NCI-H526 treated with DMSO at 0.1 percent for 48 hours (cell line): ENCODE results near the gene LGSN.
A peak's percentile ranks its signal among the peaks of the same experiment; 100 is the strongest.
"Not testable (repeated sequence)": the region's sequence is repeated elsewhere in the genome, so short reads cannot be mapped to it uniquely, and the experiment has no call there.

Experiments
- DNase-seq: peaks from one replicate; lab custom pipeline; 2025; lab: John Stamatoyannopoulos, UW

LGSN gene, protein sequence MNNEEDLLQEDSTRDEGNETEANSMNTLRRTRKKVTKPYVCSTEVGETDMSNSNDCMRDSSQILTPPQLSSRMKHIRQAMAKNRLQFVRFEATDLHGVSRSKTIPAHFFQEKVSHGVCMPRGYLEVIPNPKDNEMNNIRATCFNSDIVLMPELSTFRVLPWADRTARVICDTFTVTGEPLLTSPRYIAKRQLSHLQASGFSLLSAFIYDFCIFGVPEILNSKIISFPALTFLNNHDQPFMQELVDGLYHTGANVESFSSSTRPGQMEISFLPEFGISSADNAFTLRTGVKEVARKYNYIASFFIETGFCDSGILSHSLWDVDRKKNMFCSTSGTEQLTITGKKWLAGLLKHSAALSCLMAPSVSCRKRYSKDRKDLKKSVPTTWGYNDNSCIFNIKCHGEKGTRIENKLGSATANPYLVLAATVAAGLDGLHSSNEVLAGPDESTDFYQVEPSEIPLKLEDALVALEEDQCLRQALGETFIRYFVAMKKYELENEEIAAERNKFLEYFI

GRCh38 chr6:63319939-63320338 lies at the start of gene LGSN:
TSS of gene LGSN (minus strand) at chr6:63319983. CDS start at chr6:63319943, 40 bp downstream.
- no peak for DNase-seq

GRCh38 chr6:63368347-63368746 lies 48.6 kb upstream of the LGSN start:
- no peak for DNase-seq

GRCh38 chr6:63362500-63363120 lies 42.8 kb upstream of the LGSN start:
- DNase-seq, result not testable (repeated sequence)

DNA sequence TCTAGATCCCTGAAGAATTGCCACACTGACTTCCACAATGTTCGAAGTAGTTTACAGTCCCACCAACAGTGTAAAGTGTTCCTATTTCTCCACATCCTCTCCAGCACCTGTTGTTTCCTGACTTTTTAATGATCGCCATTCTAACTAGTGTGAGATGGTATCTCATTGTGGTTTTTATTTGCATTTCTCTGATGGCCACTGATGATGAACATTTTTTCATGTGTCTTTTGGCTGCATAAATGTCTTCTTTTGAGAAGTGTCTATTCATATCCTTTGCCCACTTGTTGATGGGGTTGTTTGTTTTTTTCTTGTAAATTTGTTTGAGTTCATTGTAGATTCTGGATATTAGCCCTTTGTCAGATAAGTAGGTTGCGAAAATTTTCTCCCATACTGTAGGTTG lies 37.6 kb upstream of the LGSN start:
- not testable (repeated sequence) for DNase-seq

DNA sequence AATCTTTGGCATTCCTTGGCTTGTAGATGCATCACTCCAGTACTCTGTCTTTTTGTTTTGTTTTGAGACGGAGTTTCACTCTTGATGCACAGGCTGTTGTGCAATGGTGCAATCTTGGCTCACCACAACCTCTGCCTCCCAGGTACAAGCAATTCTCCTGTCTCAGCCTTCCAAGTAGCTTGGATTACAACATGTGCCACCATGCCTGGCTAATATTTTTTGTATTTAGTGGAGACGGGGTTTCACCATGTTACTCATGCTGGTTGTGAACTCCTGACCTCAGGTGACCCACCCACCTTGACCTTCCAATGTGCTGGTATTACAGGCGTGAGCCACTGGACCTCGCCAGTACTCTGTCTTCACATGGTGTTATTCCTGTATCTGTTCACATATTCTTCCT lies 35.8 kb upstream of the LGSN start:
- DNase-seq, result no peak

DNA sequence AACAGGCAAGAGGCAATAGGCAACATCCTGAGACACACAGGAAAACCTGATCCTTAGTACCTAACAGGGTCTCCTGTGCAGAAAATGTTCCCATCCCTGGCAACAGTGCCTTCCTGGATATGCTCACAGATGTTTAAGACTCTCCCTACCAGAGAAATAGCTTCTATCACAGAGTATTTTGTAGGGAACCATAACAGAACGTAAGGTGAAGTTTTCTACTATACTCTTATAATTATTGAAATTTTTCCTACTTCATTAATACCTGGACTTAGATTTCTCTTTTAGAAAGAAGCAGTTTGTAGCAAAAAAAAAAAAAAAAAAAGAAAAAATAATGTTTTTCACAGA lies 33.5 kb upstream of the LGSN start:
- no peak for DNase-seq

GRCh38 chr6:63352544-63353285 lies 32.9 kb upstream of the LGSN start:
- no peak for DNase-seq

DNA sequence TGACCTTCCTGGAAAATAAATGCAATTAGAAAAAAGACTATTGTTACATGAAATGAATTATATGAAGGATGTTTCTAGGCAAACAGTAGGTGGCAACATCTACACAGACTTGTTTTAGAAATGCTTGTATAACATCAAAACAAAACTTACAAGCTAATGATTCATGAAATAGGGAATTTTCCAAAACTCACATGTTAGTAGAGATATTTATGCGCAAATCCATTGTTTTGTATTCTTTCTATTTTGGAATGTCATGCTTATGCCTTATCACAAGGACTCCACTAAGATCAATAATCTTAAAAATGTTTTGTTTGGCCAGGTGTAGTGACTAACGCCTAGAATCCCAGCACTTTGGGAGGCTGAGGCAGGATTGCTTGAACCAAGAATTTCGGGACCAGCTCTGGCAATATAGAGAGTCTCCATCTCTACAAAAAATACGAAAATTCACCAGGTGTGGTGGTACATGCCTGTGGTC lies 32.3 kb upstream of the LGSN start:
- peak; percentile 12 for DNase-seq

DNA sequence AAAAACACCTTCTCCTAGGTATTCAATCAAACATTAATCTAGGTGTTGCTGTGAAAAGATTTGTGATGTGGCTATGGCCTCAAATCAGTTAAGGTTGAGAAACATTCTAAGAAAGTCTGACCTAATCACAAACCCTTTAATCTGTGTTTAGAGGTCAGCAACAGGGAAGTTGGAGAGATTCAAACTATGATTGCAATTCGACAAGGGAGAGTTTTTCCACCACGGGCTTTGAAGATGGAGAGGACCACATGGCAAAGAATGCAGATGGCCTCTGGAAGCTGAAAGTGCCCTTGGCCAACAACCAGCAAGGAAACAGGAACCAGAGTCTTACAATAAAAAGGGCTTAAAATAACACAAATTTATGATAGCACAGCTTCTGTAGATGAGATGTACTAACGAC lies 29.6 kb upstream of the LGSN start:
- no peak for DNase-seq

DNA sequence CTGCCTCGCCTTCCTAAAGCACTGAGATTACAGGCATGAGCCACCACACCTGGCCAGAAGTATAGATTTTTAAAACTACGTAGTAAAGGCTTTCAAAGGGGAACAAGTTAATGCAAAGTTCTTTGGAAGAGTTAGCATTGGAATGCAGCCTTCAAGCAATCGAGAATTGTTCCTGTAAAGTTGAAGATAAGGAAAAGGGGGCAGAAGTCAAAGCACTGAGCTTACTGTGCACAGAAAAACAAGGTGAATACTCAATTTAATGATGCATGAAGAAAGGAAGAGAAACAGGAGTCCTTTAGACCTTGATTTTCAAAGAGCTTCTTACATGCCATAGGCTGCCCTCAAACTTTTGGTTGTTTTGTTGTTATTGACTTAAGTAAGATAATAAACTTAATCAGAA lies 29.1 kb upstream of the LGSN start:
- DNase-seq, result no peak

DNA sequence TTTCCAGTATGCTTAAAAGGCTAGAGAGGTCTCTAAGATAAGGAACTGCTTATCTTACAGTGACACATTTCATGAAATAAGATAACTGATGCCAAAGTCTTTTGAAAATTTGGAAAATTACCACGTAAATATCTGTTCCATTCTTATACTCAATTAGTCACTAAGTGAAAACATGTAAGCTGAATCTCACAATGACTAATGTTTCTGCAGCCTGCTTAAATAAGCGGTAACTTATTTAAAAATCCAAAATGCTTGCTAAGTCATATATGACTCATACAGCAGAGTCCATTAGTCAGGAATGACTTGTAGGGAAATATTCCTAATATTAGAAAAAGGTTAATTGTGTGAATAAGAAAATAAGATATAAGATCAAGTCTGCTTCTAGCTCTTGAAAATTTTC lies 27.8 kb upstream of the LGSN start:
- no peak for DNase-seq

DNA sequence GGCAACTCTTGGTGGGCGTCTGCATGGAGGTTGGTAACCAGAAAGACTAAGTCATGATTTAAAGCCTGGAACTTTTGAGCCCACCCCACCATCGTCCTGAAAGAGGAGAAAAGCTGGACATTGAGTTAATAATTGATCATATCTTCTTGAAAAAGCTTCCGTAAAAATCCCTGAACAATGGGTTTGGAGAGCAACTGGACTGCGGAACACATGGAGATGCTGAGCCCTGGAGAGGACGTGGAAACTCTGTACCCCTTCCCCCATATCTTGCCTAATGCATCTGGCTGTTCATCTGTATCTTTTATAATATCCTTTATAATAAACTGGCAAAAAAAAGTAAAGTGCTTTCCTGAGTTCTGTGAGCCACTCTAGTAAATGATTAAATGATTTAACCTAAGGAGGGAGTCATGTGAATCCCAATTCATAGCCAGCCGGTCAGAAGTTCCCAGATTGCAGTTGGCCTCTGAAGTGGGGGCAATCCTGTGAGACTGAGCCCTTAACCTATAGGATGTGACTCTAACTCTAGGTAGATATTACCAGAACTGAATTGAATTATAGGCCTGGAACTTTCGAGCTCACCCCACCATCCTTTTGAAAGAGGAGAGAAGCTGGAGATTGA lies 26.5 kb upstream of the LGSN start:
- DNase-seq, result no peak

- DNase-seq, result no peak
These were observed 20.6 kb upstream of the LGSN start for GRCh38 chr6:63340351-63340750.

GRCh38 chr6:63334652-63335051 lies 14.9 kb upstream of the LGSN start:
- DNase-seq, result not testable (repeated sequence)

DNA sequence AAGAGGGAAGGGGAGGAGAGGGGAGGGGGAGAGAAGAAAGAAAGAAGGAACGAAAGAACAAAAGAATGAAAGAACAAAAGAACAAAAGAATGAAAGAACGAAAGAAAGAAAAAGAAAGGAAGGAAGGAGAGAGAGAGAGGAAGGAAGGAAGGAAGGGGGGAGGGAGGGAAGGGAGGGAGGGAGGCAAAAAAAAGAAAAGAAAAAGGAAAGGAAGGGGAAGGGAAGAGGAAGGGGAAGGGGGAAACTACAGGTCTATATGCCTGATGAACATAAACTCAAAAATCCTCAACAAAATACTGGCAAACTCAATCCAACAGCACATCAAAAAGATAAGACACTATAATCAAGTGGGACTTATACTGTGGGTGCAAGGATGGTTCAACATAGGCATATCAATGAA lies 13.7 kb upstream of the LGSN start:
- no peak for DNase-seq

- not testable (repeated sequence) for DNase-seq
These were observed 6.8 kb upstream of the LGSN start for GRCh38 chr6:63326630-63327029.

- no peak for DNase-seq
These were observed 3.2 kb upstream of the LGSN start for GRCh38 chr6:63322981-63323380.

GRCh38 chr6:63321821-63322220 lies 2.0 kb upstream of the LGSN start:
- DNase-seq, result no peak

- DNase-seq, result no peak
These were observed 2.1 kb downstream of the LGSN start for GRCh38 chr6:63317641-63318040.

GRCh38 chr6:63316113-63316512 lies 3.7 kb downstream of the LGSN start:
- DNase-seq, result no peak

GRCh38 chr6:63313111-63313510 lies 6.7 kb downstream of the LGSN start:
- DNase-seq, result no peak

DNA sequence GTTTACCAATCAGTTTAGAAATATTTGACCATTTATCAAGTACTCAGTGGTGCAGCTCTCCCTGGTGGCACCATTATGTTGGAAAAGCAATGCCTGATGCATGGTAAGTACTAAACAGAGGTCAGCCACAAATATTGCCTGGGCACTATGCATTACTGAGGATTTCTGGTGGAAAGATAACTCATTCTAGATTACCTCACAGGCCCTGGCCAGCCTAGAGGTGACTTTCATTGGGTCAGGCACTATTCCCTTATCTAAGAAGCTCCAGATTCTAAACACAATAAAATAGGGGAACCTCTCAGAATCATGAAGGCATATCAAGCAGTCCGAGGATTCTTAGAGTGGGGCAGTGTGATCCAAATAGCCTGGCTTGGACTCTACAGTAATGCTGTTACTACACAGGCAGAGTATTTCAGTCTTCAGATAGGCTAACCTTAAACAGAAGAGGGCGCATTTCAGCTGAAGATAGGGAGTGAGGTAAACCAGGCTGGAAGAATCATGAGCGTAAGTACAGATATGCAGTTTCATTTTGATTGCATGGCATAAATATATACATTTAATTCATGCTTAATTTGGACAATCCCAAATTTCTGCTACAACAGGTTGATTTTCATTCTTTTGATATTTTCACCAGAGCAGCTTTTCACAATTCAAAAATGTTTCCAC lies 12.1 kb downstream of the LGSN start:
- peak; percentile 24 for DNase-seq
